Gastroesophageal sphincter (tissue), 4 donors: ENCODE results near the gene RNF145. TPM values are rescaled to one million over a fixed set of nuclear protein-coding genes. Genes with fewer than 3 reads are reported as not detected.

Source experiments
- ATAC-seq: fragments of 150-250 bp; one replicate; pipeline ENCODE4 v1.9.1; 2016; ENCODE audit warnings: mild to moderate bottlenecking, moderate library complexity
- H3K27ac ChIP-seq, 4 donors: fragments of 200-600 bp; sonication (generic) in 3 of 4; 1 replicate in 3 of 4; 2 replicates in 1 of 4; pipeline ENCODE4 v1.5.1; 2016 to 2019
- H3K27me3 ChIP-seq: fragments of 200-600 bp; sonication (generic); one replicate; pipeline ENCODE4 v1.5.1; 2019
- H3K36me3 ChIP-seq, 2 donors: fragments of 200-600 bp; sonication (generic); one replicate each; pipeline ENCODE4 v1.5.1; 2019; ENCODE audit warnings: control low read depth in 1 of 2
- H3K4me1 ChIP-seq, 3 donors: fragments of 200-600 bp; sonication (generic); 1 replicate in 2 of 3; 2 replicates in 1 of 3; pipeline ENCODE4 v1.5.1; 2016 to 2019; ENCODE audit warnings: control low read depth in 2 of 3
- H3K4me3 ChIP-seq, 2 donors: fragments of 200-600 bp; sonication (generic); one replicate each; pipeline ENCODE4 v1.5.1; 2019; ENCODE audit warnings: mild to moderate bottlenecking in 1 of 2, moderate library complexity in 1 of 2
- H3K9me3 ChIP-seq, 3 donors: fragments of 200-600 bp; sonication (generic); one replicate each; pipeline ENCODE4 v1.5.1; 2017 to 2019; ENCODE audit warnings: control low read depth in 2 of 3
- EP300 ChIP-seq: sonication (generic); formaldehyde crosslinking; IDR thresholded peaks from one replicate; pipeline ENCODE4 v1.6.1; 2017; ENCODE audit warnings: antibody characterized with exemption, mild to moderate bottlenecking
- POLR2A ChIP-seq, 2 donors: fragments of 450-650 bp; IDR thresholded peaks; one replicate each; pipeline ENCODE4 v1.6.1; 2017; ENCODE audit warnings: antibody characterized with exemption in 2 of 2, mild to moderate bottlenecking in 2 of 2, moderate library complexity in 1 of 2
- POLR2AphosphoS5 ChIP-seq: sonication (generic); formaldehyde crosslinking; IDR thresholded peaks from one replicate; pipeline ENCODE4 v1.6.1; 2017; ENCODE audit warnings: antibody characterized with exemption
- WGBS, 2 donors: methylation state at CpG; one replicate each; pipeline ENCODE4 v1.1.5; 2018; ENCODE audit warnings: low coverage in 1 of 2; 5-methylcytosine and 5-hydroxymethylcytosine counted together
- total RNA-seq, 4 donors: library from RNA; depleted of rRNA; stranded (reverse); fragments of >200 nt; gene quantifications; one replicate each; pipeline ENCODE4 v1.1.0, GENCODE V29; 2016
- TF ChIP-seq, protein P1 (sequence below), 4 experiments: fragments of 200-600 bp in 2 of 4; fragments of 450-650 bp in 2 of 4; sonication (generic) in 1 of 4; IDR thresholded peaks; one replicate each; pipeline ENCODE4 v1.5.1; 2017 to 2019; ENCODE audit warnings: antibody characterized with exemption in 4 of 4, mild to moderate bottlenecking in 2 of 4, moderate library complexity in 2 of 4

Gene RNF145
- total RNA-seq, 4 donors from 2014 or later = 39.3 to 89.4 (median 68.7) TPM

DNA sequence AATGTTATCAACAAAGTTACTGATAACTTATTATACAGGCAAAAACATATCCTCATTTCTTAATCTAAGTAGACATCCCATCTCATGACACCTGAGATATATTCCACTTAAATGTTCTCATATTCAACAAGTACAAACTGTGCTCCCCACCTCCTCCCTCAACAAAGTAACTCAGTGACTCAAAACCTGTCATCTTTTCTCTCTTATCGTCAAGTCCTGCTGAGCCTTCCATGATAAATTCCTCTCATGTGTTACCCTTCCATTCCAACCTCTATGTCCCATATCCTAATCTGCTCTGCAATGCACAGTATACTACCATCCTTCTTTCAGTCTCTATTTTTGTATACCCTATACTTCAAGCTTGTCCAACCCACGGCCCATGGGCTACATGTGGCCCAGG, 13.6 kb downstream of the RNF145 start:
- Histone ChIP-seq H3K27ac (no peak overlapping the region), H3K4me3 (no peak overlapping the region), H3K27me3 (no peaks in the 10 kb centered on the region), H3K9me3 (no peaks in the 10 kb centered on the region), H3K4me1 (peaks cover 0 to 9% (median 0%) of the 10 kb centered on the region in 3 donors), H3K36me3 (peaks cover 0 to 26% of the 10 kb centered on the region in 2 donors)
- 93% methylated on average over 2 of the region's 2 CpGs for WGBS, 2 donors
- TF ChIP-seq, protein P1, sequence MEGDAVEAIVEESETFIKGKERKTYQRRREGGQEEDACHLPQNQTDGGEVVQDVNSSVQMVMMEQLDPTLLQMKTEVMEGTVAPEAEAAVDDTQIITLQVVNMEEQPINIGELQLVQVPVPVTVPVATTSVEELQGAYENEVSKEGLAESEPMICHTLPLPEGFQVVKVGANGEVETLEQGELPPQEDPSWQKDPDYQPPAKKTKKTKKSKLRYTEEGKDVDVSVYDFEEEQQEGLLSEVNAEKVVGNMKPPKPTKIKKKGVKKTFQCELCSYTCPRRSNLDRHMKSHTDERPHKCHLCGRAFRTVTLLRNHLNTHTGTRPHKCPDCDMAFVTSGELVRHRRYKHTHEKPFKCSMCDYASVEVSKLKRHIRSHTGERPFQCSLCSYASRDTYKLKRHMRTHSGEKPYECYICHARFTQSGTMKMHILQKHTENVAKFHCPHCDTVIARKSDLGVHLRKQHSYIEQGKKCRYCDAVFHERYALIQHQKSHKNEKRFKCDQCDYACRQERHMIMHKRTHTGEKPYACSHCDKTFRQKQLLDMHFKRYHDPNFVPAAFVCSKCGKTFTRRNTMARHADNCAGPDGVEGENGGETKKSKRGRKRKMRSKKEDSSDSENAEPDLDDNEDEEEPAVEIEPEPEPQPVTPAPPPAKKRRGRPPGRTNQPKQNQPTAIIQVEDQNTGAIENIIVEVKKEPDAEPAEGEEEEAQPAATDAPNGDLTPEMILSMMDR (IDR thresholded peaks at IDR 0.05) = no peak
- TF ChIP-seq POLR2A (IDR thresholded peaks at IDR 0.05) = no peak
- TF ChIP-seq POLR2AphosphoS5 = no peak
- no peak for TF ChIP-seq EP300
- ATAC-seq = no peak

DNA sequence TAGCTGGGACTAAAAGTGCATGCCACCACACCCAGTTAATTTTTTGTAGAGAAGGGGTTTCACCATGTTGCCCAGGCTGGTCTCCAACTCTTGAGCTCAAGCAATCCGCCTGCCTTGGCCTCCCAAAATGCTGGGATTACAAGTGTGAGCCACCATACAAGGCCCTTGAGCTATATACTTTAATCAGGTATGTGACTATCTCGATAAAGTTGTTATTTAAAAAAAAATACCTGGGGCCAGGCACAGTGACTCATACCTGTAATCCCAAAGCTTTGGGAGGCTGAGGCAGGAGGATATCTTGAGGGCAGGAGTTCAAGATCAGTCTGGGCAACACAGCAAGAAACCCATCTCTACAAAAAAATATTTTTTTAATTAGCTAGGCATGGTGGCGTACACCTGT, 19.2 kb downstream of the RNF145 start:
- H3K27me3 ChIP-seq = no peaks in the 10 kb centered on the region
- H3K36me3 ChIP-seq = peaks cover 0 to 26% of the 10 kb centered on the region in 2 donors
- H3K4me1 ChIP-seq = peaks cover 0 to 10% (median 0%) of the 10 kb centered on the region in 3 donors
- TF ChIP-seq, protein P1 (IDR thresholded peaks at IDR 0.05) = no peak
- TF ChIP-seq EP300 (no peak), POLR2AphosphoS5 (no peak), POLR2A (IDR thresholded peaks at IDR 0.05) (no peak)
- H3K4me3 ChIP-seq = no peak overlapping the region
- no peak overlapping the region for H3K27ac ChIP-seq
- no peak for ATAC-seq
- no peaks in the 10 kb centered on the region for H3K9me3 ChIP-seq
- 100% methylated on average over 1 to 3 of the region's 3 CpGs for WGBS, 2 donors

DNA sequence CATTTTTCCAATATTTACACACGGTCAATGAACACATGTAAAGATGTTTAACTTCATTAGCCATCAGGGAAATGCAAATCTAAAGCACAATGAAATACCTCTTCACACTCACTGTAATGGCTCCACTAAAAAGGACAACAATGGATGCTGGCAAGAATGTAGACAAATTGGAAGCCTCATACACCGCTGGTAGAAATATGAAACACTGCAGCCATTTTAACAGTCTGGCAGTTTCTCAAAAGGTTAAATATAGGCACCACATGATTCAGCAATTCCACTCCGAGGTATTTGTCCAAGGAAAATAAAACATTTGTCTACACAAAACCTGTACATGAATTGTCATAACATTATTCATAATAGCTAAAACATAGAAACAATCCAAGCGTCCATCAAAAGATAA, 20.0 kb downstream of the RNF145 start:
- TF ChIP-seq EP300 = no peak
- TF ChIP-seq, protein P1 (IDR thresholded peaks at IDR 0.05) = no peak
- TF ChIP-seq POLR2AphosphoS5 = no peak
- TF ChIP-seq POLR2A (IDR thresholded peaks at IDR 0.05) = no peak
- Histone ChIP-seq H3K4me3 (no peak overlapping the region), H3K27me3 (no peaks in the 10 kb centered on the region), H3K4me1 (peaks cover 0 to 19% (median 3%) of the 10 kb centered on the region in 3 donors), H3K27ac (no peak overlapping the region), H3K36me3 (peaks cover 0 to 24% of the 10 kb centered on the region in 2 donors), H3K9me3 (no peaks in the 10 kb centered on the region)
- 40 to 58% methylated on average over 4 of the region's 4 CpGs for WGBS, 2 donors
- ATAC-seq = no peak

DNA sequence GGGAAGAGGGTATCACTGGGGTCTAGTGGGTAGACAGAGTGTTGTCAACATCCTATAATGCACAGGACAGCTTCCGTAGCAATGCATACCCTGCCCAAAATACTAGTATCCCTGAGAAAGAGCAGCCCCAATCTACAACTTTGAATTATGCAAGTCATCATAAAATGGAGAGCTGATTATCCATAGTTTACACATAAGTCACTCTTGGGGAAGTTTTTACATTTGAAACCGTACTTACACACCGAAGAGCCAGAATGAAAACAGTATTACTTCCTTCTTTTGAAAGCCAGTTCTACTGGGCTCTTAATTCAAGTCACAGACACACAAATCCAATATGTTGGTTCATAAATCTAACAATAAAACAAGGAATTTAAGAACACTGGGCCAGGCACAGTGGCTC, 21.6 kb downstream of the RNF145 start:
- WGBS, 2 donors = 83 to 95% methylated on average over 2 of the region's 3 CpGs
- Histone ChIP-seq H3K27ac (no peak overlapping the region), H3K9me3 (no peaks in the 10 kb centered on the region), H3K36me3 (peaks cover 0 to 11% of the 10 kb centered on the region in 2 donors), H3K27me3 (no peaks in the 10 kb centered on the region), H3K4me3 (no peak overlapping the region), H3K4me1 (peaks cover 4 to 35% (median 8%) of the 10 kb centered on the region in 3 donors)
- ATAC-seq = no peak
- TF ChIP-seq EP300 (no peak), POLR2AphosphoS5 (no peak), POLR2A (IDR thresholded peaks at IDR 0.05) (no peak)
- TF ChIP-seq, protein P1 (IDR thresholded peaks at IDR 0.05) = no peak

DNA sequence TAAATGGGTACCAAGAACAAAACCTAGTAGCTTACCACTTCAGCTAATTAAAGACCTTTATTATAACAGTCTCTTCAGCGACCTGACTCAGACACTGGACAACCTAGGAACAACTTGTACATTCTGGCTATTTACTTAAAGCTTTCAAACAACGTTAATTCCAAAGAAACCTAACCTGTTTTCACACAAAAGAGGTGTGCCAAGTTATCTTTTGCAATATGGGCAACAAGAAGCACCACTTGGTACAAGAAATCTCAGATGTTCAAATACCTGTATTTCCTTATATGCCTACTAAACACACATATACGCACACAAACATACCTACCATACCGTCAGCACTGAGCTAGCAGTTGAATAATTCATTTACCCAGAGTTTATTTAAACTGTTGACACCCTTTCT, 23.0 kb downstream of the RNF145 start:
- H3K4me1 ChIP-seq = peaks cover 7 to 49% (median 15%) of the 10 kb centered on the region in 3 donors

More for the DNA sequence above, 23.0 kb downstream of the RNF145 start:
- no peak for TF ChIP-seq POLR2AphosphoS5
- TF ChIP-seq, protein P1 (IDR thresholded peaks at IDR 0.05) = no peak
- no peak for TF ChIP-seq POLR2A (IDR thresholded peaks at IDR 0.05)
- no peak for TF ChIP-seq EP300
- peak overlapping the region in 1 of 4 donors; percentile 5 for H3K27ac ChIP-seq
- H3K4me3 ChIP-seq = no peak overlapping the region
- H3K36me3 ChIP-seq = peaks cover 0 to 12% of the 10 kb centered on the region in 2 donors
- H3K9me3 ChIP-seq = no peaks in the 10 kb centered on the region
- WGBS, 2 donors = 73 to 91% methylated on average over 3 to 4 of the region's 4 CpGs
- no peak for ATAC-seq
- no peaks in the 10 kb centered on the region for H3K27me3 ChIP-seq
